SK-N-SH (cell line): ENCODE results near the gene PEX10.

Source experiments
- EZH2phosphoT487 ChIP-seq: fragments of 200-600 bp; sonication (generic); IDR thresholded peaks from 2 replicates; pipeline ENCODE4 v1.6.1; 2017; ENCODE audit warnings: low read depth, mixed run types, mild to moderate bottlenecking, antibody characterized with exemption, moderate library complexity, borderline replicate concordance
- NRF1 ChIP-seq: IDR thresholded peaks from 2 replicates; pipeline ENCODE4 v1.6.1; 2012; ENCODE audit warnings: low read depth, mild to moderate bottlenecking, low read length
- RCOR1 ChIP-seq: fragments of 150-350 bp; IDR thresholded peaks from 2 replicates; pipeline ENCODE4 v1.6.1; 2017; ENCODE audit warnings: antibody characterized with exemption, low read length
- RFX5 ChIP-seq: IDR thresholded peaks from 2 replicates; pipeline ENCODE4 v1.6.1; 2012; ENCODE audit warnings: mild to moderate bottlenecking, improper control_type of control experiment, low read length
- RXRA ChIP-seq: IDR thresholded peaks from 2 replicates; pipeline ENCODE4 v1.4.0; 2012; ENCODE audit warnings: low read depth, mild to moderate bottlenecking, borderline replicate concordance
- SMC3 ChIP-seq: IDR thresholded peaks from 2 replicates; pipeline ENCODE4 v1.6.1; 2012; ENCODE audit warnings: low read depth, low read length, improper control_type of control experiment
- TAF1 ChIP-seq: IDR thresholded peaks from 2 replicates; pipeline ENCODE4 v1.6.1; 2012; ENCODE audit warnings: low read depth, mild to moderate bottlenecking, low read length, moderate library complexity, borderline replicate concordance
- YY1 ChIP-seq: IDR thresholded peaks from 2 replicates; pipeline ENCODE4 v1.4.0; 2012; ENCODE audit warnings: low read depth, mild to moderate bottlenecking
- TF ChIP-seq, protein P1 (sequence below): fragments of 200-600 bp; sonication (generic); IDR thresholded peaks from 2 replicates; pipeline ENCODE4 v1.6.1; 2017; ENCODE audit warnings: antibody characterized with exemption, mild to moderate bottlenecking, moderate library complexity

DNA sequence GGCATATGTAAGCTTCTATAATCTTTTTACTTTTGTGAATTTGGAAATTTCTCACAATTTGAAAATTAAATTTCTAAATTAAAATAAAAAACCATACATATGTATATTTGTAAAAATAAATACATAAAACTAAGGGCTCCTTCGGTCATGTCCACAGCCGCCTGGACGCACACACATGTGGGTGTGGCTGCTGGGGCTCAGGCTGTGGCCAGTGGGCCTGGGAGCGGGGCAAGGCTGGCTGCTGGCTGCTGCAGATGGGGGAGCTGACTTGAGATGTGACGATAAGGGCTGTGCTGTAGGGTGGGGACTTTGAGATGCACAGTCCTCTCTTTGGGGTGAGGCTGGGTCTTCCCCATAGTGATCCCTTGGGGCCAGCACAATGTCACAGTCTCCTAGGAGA is 15.9 kb downstream of the PEX10 start:
- TF ChIP-seq, protein P1, sequence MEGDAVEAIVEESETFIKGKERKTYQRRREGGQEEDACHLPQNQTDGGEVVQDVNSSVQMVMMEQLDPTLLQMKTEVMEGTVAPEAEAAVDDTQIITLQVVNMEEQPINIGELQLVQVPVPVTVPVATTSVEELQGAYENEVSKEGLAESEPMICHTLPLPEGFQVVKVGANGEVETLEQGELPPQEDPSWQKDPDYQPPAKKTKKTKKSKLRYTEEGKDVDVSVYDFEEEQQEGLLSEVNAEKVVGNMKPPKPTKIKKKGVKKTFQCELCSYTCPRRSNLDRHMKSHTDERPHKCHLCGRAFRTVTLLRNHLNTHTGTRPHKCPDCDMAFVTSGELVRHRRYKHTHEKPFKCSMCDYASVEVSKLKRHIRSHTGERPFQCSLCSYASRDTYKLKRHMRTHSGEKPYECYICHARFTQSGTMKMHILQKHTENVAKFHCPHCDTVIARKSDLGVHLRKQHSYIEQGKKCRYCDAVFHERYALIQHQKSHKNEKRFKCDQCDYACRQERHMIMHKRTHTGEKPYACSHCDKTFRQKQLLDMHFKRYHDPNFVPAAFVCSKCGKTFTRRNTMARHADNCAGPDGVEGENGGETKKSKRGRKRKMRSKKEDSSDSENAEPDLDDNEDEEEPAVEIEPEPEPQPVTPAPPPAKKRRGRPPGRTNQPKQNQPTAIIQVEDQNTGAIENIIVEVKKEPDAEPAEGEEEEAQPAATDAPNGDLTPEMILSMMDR = no peak
- TF ChIP-seq SMC3 (no peak), RCOR1 (no peak), EZH2phosphoT487 (no peak), TAF1 (no peak), RFX5 (no peak), RXRA (no peak), YY1 (no peak), NRF1 (no peak)
